Measurements from ENCODE around the gene FXR1. TPM values are rescaled to one million over a fixed set of nuclear protein-coding genes. Genes with fewer than 3 reads are reported as not detected.

Gene FXR1
- total RNA-seq, 1 experiment from 2014 or later: 215 TPM

- no TSS peak for BruUV-seq (replicated peaks)
- Histone ChIP-seq H4K20me1 (ENCODE audit: insufficient read depth) (no peaks in the 10 kb centered on the region), H3K4me1 (ENCODE audit: control insufficient read depth in 1 of 2, insufficient read depth in 2 of 2, low read length in 2 of 2) (peaks cover 7 to 9% of the 10 kb centered on the region in 2 experiments; a peak in 2 of 4 replicates), H3K27ac (ENCODE audit: low read depth, low read length) (no peak overlapping the region), H3K79me2 (ENCODE audit: insufficient read depth, low read length) (peaks cover 13% of the 10 kb centered on the region), H3K9me3 (ENCODE audit: control insufficient read depth in 1 of 2, insufficient read depth in 1 of 2, low read depth in 1 of 2, low read length in 2 of 2) (no peaks in the 10 kb centered on the region), H3K4me2 (ENCODE audit: low read length) (no peak overlapping the region), H3K36me3 (ENCODE audit: control insufficient read depth in 1 of 2, insufficient read depth in 2 of 2, low read length in 2 of 2) (0 out of 4 replicates have a peak, but pooled peaks cover 0 to 3% of the 10 kb centered on the region in 2 experiments), H3K9me2 (ENCODE audit: insufficient read depth) (no peaks in the 10 kb centered on the region), H3K4me3 (replicated peaks in 1 of 2; ENCODE audit: low read depth in 1 of 2, low read length in 2 of 2) (no peak overlapping the region), H2AFZ (ENCODE audit: low read depth, low read length, poor library complexity, severe bottlenecking) (no peak overlapping the region), H3K9ac (ENCODE audit: low read length) (no peak overlapping the region), H3K27me3 (ENCODE audit: insufficient read depth, low read length) (peaks cover 8% of the 10 kb centered on the region; the same call in 1 of the 2 replicates)
- ATAC-seq (no peak), DNase-seq (ENCODE audit: low read depth, low spot score) (no peak)
- ChIA-PET CTCF (no interaction called here), RAD21 (ENCODE audit: low non-redundant PET in 1 of 2, low total read pairs in 2 of 2, uncharacterized antibody in 2 of 2, unreplicated experiment in 2 of 2) (no interaction called here), POLR2A (no interaction called here)
- TF ChIP-seq CTCF (IDR thresholded peaks at IDR 0.05 in 2 of 3, conservative IDR thresholded peaks at IDR 0.05 in 1 of 3; ENCODE audit: borderline replicate concordance in 1 of 3, insufficient read depth in 1 of 3, low read depth in 2 of 3, low read length in 2 of 3) (no peak), REST (IDR thresholded peaks at IDR 0.05; ENCODE audit: low read depth) (no peak), ELF1 (IDR thresholded peaks at IDR 0.05; ENCODE audit: borderline replicate concordance, low read depth) (no peak), SP1 (IDR thresholded peaks at IDR 0.05; ENCODE audit: low read depth) (no peak), POLR2AphosphoS5 (IDR thresholded peaks at IDR 0.05; ENCODE audit: low read depth, low read length) (no peak), JUND (IDR thresholded peaks at IDR 0.05) (no peak), TCF7L2 (IDR thresholded peaks at IDR 0.05; ENCODE audit: borderline replicate concordance, extremely low read depth, insufficient read depth, insufficient read length) (no peak), RAD21 (IDR thresholded peaks at IDR 0.05; ENCODE audit: low read depth) (no peak), YY1 (IDR thresholded peaks at IDR 0.05; ENCODE audit: extremely low read depth, insufficient replicate concordance, low read depth, low read length) (no peak), CBX3 (IDR thresholded peaks at IDR 0.05; ENCODE audit: low read depth) (no peak), SIN3A (IDR thresholded peaks at IDR 0.05; ENCODE audit: low read depth) (no peak), CEBPB (IDR thresholded peaks at IDR 0.05; ENCODE audit: low read depth) (no peak), ZBTB33 (IDR thresholded peaks at IDR 0.05; ENCODE audit: extremely low read depth, insufficient replicate concordance, low read length) (no peak), FOSL1 (IDR thresholded peaks at IDR 0.05; ENCODE audit: low read depth) (no peak), EZH2 (IDR thresholded peaks at IDR 0.05) (no peak), ZNF274 (IDR thresholded peaks at IDR 0.05; ENCODE audit: low read depth, low read length) (no peak)
- intact Hi-C loops (cut with micrococcal nuclease): no loop called here
Measured at GRCh38 chr3:180987344-180987743, 74.9 kb downstream of the FXR1 start.

All from HCT116 (cell line).